ENCODE results near the gene TMEM9. TPM values are rescaled to one million over a fixed set of nuclear protein-coding genes. Genes with fewer than 3 reads are reported as not detected.

Gene TMEM9
- total RNA-seq, 2 experiments from 2014 or later, result 28.5 to 35.9 TPM

- TF ChIP-seq CTCF (conservative IDR thresholded peaks at IDR 0.05; ENCODE audit: low read length) (no peak), EZH2phosphoT487 (IDR thresholded peaks at IDR 0.05; ENCODE audit: borderline replicate concordance, low read depth, low read length) (no peak)
- no peak overlapping the region for H3K4me2 ChIP-seq (ENCODE audit: low read length)
- H3K79me2 ChIP-seq (ENCODE audit: insufficient read depth, low read depth, low read length), result no peaks in the 10 kb centered on the region
- H3K4me1 ChIP-seq (ENCODE audit: insufficient read depth, low read length, poor library complexity, severe bottlenecking), result peaks cover under 1% of the 10 kb centered on the region
- no peaks in the 10 kb centered on the region for H3K9me2 ChIP-seq (ENCODE audit: insufficient read depth, low read length)
- H2AFZ ChIP-seq (ENCODE audit: low read length), result no peak overlapping the region
- ChIA-PET POLR2A (no interaction called here), CTCF (ENCODE audit: unreplicated experiment) (interaction anchor here (0.5 kb wide), 1 partner anchor 145 kb away, joined by 3 read pairs; no protein-coding TSS in a partner anchor)
- H3K36me3 ChIP-seq (ENCODE audit: insufficient read depth, low read length), result no peaks in the 10 kb centered on the region
- DNase-seq (ENCODE audit: low spot score), result no peak
- no peaks in the 10 kb centered on the region for H4K20me1 ChIP-seq (ENCODE audit: insufficient read depth, low read length)
- H3K27ac ChIP-seq (ENCODE audit: low read depth, low read length, poor library complexity, severe bottlenecking), result no peak overlapping the region
- H3K4me3 ChIP-seq (ENCODE audit: low read depth, low read length, poor library complexity, severe bottlenecking), result no peak overlapping the region
- no TSS peak for BruUV-seq (replicated peaks)
- intact Hi-C loops (cut with micrococcal nuclease; ENCODE audit: unreplicated experiment), result no loop called here
- no peaks in the 10 kb centered on the region for H3K9me3 ChIP-seq (ENCODE audit: low read length)
These were observed 29.3 kb downstream of the TMEM9 start for GRCh38 chr1:201125019-201125418.

DNA sequence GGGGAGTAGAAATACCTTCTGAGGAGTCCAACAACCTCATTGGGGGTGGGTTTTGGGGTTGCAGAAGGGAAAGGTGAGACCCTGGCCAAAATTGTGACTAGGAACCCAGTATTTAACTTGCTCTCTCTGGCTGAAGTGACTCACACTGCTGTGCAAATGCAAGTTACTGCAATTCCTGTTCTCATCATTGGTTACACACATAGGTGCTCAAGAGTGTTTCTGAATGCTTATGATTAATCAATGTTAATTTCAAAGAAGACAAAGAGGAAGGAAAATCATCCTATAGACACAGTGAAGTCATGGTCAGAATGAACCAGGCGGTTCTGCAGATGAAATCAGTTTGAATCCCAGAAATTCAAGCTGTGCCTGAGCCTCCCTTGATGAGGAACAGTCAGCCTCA, 30.4 kb downstream of the TMEM9 start:
- no peak overlapping the region for H3K27ac ChIP-seq (ENCODE audit: low read depth, low read length, poor library complexity, severe bottlenecking)
- intact Hi-C loops (cut with micrococcal nuclease; ENCODE audit: unreplicated experiment), result no loop called here
- no TSS peak for BruUV-seq (replicated peaks)
- no peaks in the 10 kb centered on the region for H3K36me3 ChIP-seq (ENCODE audit: insufficient read depth, low read length)
- no peaks in the 10 kb centered on the region for H3K79me2 ChIP-seq (ENCODE audit: insufficient read depth, low read depth, low read length)
- POLR2A ChIA-PET, result no interaction called here
- H3K9me2 ChIP-seq (ENCODE audit: insufficient read depth, low read length), result no peaks in the 10 kb centered on the region
- TF ChIP-seq CTCF (conservative IDR thresholded peaks at IDR 0.05; ENCODE audit: low read length) (no peak), EZH2phosphoT487 (IDR thresholded peaks at IDR 0.05; ENCODE audit: borderline replicate concordance, low read depth, low read length) (no peak)
- no peak for DNase-seq (ENCODE audit: low spot score)
- H3K9me3 ChIP-seq (ENCODE audit: low read length), result no peaks in the 10 kb centered on the region
- H4K20me1 ChIP-seq (ENCODE audit: insufficient read depth, low read length), result no peaks in the 10 kb centered on the region
- CTCF ChIA-PET (ENCODE audit: unreplicated experiment), result no interaction called here
- no peak overlapping the region for H2AFZ ChIP-seq (ENCODE audit: low read length)
- H3K4me2 ChIP-seq (ENCODE audit: low read length), result no peak overlapping the region
- H3K4me3 ChIP-seq (ENCODE audit: low read depth, low read length, poor library complexity, severe bottlenecking), result no peak overlapping the region
- peaks cover 11% of the 10 kb centered on the region for H3K4me1 ChIP-seq (ENCODE audit: insufficient read depth, low read length, poor library complexity, severe bottlenecking)

DNA sequence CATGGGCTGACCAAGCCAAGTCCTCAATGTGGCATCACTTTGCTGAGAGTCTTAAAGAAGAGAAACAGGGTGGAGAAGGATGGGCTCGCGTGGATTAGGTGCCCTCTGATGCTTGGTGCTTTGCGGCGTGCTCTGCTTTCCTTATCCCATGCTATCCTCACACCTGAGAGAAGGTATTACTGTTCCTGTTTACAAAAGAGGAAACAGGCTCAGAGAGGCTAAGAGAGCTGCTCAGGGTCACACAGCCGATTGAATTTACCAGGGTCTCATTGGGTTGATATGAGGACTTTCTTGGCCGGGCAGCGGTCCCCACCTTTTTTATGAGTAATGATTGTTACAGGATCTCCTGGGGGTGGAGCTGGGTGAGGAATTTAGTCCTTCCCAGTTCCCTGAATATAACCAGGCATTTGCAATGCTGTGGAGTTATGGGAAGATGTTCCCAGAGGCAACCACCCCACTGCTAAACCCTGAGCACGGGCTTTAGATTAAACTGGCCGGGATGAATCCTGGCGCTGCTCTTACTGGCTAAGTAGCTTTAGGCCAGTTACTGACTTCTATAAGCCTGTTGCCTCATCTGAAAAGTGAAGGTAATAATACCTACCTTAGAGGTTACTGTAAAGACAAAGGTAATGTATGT, 31.8 kb downstream of the TMEM9 start:
- Histone ChIP-seq H3K4me1 (ENCODE audit: insufficient read depth, low read length, poor library complexity, severe bottlenecking) (peaks cover 11% of the 10 kb centered on the region), H3K79me2 (ENCODE audit: insufficient read depth, low read depth, low read length) (no peaks in the 10 kb centered on the region), H2AFZ (ENCODE audit: low read length) (no peak overlapping the region), H3K36me3 (ENCODE audit: insufficient read depth, low read length) (no peaks in the 10 kb centered on the region), H3K4me3 (ENCODE audit: low read depth, low read length, poor library complexity, severe bottlenecking) (no peak overlapping the region), H3K4me2 (ENCODE audit: low read length) (no peak overlapping the region), H3K9me3 (ENCODE audit: low read length) (no peaks in the 10 kb centered on the region), H4K20me1 (ENCODE audit: insufficient read depth, low read length) (no peaks in the 10 kb centered on the region), H3K27ac (ENCODE audit: low read depth, low read length, poor library complexity, severe bottlenecking) (no peak overlapping the region), H3K9me2 (ENCODE audit: insufficient read depth, low read length) (no peaks in the 10 kb centered on the region)
- CTCF ChIA-PET (ENCODE audit: unreplicated experiment), result no interaction called here
- intact Hi-C loops (cut with micrococcal nuclease; ENCODE audit: unreplicated experiment), result no loop called here
- no TSS peak for BruUV-seq (replicated peaks)
- no peak for DNase-seq (ENCODE audit: low spot score)
- TF ChIP-seq EZH2phosphoT487 (IDR thresholded peaks at IDR 0.05; ENCODE audit: borderline replicate concordance, low read depth, low read length) (no peak), CTCF (conservative IDR thresholded peaks at IDR 0.05; ENCODE audit: low read length) (no peak)
- POLR2A ChIA-PET, result no interaction called here

All from OCI-LY7 (cell line).